ENCODE measurements around the gene CCNY. TPM values are rescaled to one million over a fixed set of nuclear protein-coding genes. Genes with fewer than 3 reads are reported as not detected.

CCNY gene
- total RNA-seq, 1 experiment from 2014 or later: 53.3 TPM

- ATAC-seq: no peak
- Mint-ChIP-seq H3K9me3 (no peaks in the 10 kb centered on the region), H3K4me3 (no peak overlapping the region), H3K4me1 (no peaks in the 10 kb centered on the region), H3K27me3 (ENCODE audit: low read depth) (no peaks in the 10 kb centered on the region), H3K27ac (no peak overlapping the region), H3K36me3 (peaks cover 5% of the 10 kb centered on the region)
- CTCF ChIA-PET: interaction anchor here (0.9 to 1.4 kb wide), 3 partner anchors 26 to 167 kb away, joined by 3 to 8 read pairs (median 3); no protein-coding TSS in a partner anchor
- POLR2A ChIA-PET: no interaction called here
- TF ChIP-seq MXD4 (CRISPR knock-in tag; IDR thresholded peaks at IDR 0.05; ENCODE audit: borderline replicate concordance) (no peak), NFYB (CRISPR knock-in tag; conservative IDR thresholded peaks at IDR 0.05; ENCODE audit: low read depth) (no peak), AR (CRISPR knock-in tag; IDR thresholded peaks at IDR 0.05) (no peak), ZNF281 (CRISPR knock-in tag; IDR thresholded peaks at IDR 0.05) (no peak), FOXP4 (CRISPR knock-in tag; IDR thresholded peaks at IDR 0.05) (no peak), E2F1 (CRISPR knock-in tag; IDR thresholded peaks at IDR 0.05) (no peak), ZNF425 (CRISPR knock-in tag; conservative IDR thresholded peaks at IDR 0.05) (no peak), SP1 (CRISPR knock-in tag; conservative IDR thresholded peaks at IDR 0.05) (no peak), AFF4 (CRISPR knock-in tag; IDR thresholded peaks at IDR 0.05; ENCODE audit: borderline replicate concordance) (no peak), IRF2 (CRISPR knock-in tag; IDR thresholded peaks at IDR 0.05; ENCODE audit: borderline replicate concordance, low read depth) (no peak), RELA (CRISPR knock-in tag; IDR thresholded peaks at IDR 0.05; ENCODE audit: borderline replicate concordance) (no peak), KAT7 (CRISPR knock-in tag; IDR thresholded peaks at IDR 0.05; ENCODE audit: borderline replicate concordance) (no peak), ZNF121 (CRISPR knock-in tag; IDR thresholded peaks at IDR 0.05) (no peak), NR2C2 (CRISPR knock-in tag; IDR thresholded peaks at IDR 0.05) (no peak)
- DNase-seq (ENCODE audit: low spot score): no peak
Measured at GRCh38 chr10:35545878-35546590, 209.7 kb downstream of the CCNY start.

Data from WTC11 (cell line).